GM19468 (cell line): ENCODE results near the gene IPO7.
"Not testable (repeated sequence)": the region's sequence is repeated elsewhere in the genome, so short reads cannot be mapped to it uniquely, and the experiment has no call there.

Experiments used
- ATAC-seq: cut with Tn5 transposase; IDR thresholded peaks from one replicate; pipeline ENCODE4 v1.9.1; 2021; ENCODE audit warnings: mild to moderate bottlenecking, moderate library complexity, moderate number of reproducible peaks; ENCODE audit not compliant: unreplicated experiment; ENCODE audit errors: extremely low read depth

Gene IPO7

DNA sequence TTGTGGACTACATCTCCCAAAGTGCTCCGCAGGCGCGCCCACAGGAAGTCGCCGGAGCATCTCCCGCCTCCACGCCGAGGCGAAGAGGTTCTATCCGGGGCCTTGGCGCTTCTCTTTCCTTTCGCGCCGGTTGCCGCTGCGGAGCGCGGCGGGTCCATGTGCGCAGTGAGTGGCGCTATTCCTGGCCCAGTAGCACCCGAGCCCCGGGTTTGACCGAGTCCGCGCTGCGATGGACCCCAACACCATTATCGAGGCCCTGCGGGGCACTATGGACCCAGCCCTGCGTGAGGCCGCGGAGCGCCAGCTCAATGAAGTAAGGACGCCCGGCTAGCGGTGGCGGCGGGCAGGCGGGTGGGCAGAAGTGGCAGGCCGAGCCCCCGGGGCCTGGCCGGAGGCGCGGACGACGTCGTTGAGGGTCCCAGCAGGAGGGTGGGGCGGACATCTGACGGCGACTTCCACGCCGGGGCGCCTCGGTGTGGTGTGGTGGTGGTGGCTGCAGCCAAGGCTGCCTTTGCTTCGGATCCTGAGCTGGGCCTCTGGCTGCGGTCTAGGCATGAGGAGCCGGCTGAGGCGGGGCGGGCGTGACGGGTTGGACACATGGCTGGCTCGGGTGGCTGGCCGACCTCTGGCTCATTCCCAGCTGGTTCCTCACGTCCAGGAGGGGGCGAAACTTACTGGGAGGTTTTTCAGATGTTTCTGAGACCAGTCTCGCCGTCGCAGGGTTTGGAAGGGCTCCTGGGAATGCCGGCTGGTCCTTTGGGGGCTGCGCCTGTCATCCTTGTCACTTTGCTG lies at the start of gene IPO7:
IPO7 (plus strand) TSS at position 118 of the 792 bp plus-strand sequence; CDS start at position 230, 112 bp downstream.
- peak; percentile 90 for ATAC-seq

DNA sequence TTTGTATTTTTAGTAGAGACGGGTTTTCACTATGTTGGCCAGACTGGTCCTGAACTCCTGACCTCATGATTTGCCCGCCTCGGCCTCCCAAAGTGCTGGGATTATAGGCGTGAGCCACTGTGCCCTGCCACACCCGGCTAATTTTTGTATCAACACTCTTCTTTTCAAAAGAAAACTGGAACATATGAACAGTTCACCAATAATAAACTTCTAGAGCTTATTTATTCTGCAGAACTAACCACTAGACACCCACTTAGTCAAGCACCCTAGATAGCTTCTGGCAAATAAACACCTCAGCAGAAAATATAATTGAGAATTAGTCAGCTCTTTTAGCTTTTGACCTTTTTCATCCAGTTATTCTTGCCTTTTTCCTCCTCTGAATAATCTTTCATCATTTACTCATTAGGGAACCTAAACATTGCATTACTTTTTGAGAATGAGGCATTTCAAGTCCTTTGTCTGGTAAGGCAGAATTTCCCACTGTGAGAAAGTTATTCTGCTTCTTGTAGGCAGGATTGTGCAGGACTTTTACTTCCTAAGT lies 42.7 kb upstream of the IPO7 start:
- no peak for ATAC-seq

DNA sequence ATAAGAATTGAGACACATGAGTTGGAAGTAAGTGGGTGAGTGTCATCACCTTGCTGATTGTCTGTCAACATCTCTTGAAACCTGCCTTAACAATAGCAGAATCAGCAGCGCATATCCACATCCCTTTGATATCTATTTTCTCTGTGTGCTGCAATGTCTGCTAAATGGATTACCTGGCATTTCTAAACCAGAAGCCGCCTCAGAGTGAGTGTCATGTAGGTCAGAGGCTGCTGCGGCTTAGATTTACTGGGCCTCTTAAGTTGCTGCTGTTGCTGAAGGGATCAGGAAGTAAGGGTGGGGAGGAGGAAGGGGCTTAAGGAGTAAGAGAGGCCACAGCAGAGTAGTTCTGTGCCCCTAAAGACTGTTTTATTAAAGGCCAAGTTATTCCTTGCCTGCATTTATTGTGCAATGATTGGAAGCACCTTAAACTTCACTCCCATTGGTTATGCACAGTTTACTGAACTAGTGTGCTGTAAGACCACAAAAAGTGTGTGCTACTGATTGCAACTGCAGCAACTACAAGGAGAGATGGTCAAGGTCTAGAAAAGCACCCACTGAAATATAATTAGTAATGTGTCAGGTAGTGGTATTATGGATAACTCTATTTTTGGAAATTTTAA lies 40.3 kb upstream of the IPO7 start:
- no peak for ATAC-seq

DNA sequence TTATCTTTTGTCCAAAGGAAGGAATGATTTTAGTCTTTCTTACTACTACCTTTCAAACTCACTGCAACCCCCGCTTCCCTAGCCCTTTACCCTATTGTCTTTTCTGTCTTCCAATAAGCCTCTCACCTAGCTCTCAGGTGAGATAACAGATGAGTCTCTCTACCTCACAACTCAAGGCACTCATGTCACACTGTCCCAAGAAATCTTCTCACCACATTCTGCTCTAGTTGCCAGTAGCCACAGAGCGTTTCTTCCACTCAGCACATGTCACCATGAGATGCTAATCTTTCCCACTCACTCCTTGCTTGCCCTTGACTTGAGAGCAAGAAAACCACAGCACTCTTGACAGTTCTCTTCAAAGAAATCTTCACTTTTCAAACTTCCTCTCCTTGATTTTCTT lies 37.4 kb upstream of the IPO7 start:
- ATAC-seq: no peak

DNA sequence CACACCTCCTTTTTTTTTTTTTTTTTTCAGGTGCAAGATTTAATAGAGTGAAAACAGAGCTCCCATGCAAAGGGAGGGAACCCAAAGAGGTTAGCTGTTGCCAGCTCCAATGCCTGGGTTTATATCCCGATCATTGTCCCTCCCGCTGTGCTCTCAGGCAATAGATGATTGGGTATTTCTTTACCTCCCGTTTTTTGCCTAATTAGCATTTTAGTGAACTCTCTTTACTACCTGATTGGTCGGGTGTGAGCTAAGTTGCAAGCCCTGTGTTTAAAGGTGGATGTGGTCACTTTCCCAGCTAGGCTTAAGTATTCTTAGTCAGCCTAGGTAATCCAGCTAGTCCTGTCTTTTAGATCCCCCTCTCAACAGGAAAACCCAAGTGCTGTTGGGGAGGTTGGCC lies 36.7 kb upstream of the IPO7 start:
- not testable (repeated sequence) for ATAC-seq

DNA sequence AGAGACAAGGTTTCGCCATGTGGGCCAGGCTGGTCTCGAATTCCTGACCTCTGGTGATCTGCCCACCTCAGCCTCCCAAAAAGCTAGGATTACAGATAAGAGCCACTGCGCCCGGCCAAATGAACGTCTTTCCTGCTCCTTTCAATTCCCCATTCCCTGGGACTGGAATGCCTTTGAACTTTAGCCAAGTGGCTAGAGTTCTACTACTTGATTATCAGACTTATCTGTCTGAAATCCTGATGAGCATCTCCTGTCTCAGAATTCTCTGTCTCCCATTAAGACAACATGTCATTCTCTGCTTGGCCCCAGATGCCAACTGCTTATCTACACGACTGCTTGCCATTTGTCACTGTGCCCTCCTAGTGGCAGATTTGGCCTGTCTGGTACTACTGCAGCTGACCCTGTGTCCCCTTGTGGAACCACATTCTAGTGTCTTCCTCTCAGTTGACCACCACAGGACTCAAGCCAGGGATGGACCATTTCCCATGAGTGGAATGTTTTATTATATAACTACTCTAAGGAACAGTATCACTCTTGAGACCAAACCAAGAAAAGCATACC lies 33.1 kb upstream of the IPO7 start:
- ATAC-seq: no peak

DNA sequence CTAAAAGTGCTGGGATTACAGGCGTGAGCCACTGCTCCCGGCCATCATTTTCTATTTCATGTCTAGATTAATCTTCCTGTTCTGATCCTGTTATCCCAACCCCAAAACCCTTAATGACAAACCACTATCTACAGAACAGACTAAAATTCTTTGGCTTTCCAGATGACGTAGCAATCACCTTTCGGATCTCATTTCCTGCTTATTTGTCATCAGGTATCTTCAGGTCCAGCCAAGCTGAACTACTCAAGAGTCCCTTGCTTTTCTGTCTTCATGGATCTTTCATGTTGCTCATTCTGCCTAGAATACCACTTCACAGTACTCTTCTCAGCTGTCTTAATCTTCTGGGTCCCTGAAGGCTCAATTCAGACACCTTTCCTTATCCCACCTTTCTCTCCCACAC lies 27.4 kb upstream of the IPO7 start:
- no peak for ATAC-seq

DNA sequence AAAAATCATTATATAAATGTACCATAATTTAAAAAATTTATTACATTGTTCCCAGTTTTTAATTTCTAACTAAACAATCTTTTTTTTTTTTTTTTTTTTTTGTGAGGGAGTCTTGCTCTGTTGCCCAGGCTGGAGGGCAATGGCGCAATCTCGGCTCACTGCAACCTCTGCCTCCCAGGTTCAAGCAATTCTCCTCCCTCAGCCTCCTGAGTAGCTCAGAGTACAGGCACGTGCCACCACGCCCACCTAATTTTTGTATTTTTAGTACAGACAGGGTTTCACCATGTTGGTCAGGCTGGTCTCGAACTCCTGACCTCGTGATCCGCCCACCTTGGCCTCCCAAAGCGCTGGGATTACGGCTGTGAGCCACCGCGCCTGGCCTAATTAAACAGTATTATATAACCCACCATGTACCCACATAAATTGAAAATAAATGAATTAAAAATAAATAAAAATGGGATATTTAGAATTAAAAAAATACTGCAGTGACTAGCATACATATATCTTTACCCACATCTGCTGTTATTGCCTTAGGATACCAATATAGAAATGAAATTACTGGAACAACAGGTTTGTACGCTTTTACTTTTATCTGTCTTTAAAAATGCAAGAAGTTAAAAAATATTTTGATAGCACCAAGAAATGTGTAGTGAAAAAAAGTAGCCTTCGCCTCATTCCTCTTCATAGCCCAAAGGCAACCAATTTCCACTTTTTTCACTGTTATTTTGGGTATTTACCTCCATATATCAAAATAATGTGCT lies 23.4 kb upstream of the IPO7 start:
- not testable (repeated sequence) for ATAC-seq

DNA sequence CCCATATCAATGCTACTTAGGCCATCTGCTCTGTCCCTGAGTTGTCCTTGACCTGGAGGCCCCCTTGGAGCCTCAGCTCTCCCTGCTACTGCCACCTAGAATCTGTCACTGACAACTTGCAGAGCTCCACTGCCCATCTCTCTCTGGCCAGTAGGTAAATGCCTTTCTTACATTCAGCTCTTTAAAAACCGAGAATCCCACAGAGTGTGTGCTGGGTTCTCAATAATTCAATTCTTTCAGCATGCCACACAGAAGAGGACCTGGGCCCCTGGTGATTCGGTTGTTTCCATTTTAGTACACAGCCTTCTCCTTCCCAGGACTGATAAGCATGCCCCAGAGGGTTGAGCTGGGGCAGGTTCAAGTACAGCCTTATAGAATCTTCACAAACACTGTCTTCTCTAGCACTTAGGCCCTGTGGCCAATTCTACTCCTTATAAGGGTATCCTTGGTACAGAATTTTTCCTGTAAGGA lies 22.0 kb upstream of the IPO7 start:
- no peak for ATAC-seq

DNA sequence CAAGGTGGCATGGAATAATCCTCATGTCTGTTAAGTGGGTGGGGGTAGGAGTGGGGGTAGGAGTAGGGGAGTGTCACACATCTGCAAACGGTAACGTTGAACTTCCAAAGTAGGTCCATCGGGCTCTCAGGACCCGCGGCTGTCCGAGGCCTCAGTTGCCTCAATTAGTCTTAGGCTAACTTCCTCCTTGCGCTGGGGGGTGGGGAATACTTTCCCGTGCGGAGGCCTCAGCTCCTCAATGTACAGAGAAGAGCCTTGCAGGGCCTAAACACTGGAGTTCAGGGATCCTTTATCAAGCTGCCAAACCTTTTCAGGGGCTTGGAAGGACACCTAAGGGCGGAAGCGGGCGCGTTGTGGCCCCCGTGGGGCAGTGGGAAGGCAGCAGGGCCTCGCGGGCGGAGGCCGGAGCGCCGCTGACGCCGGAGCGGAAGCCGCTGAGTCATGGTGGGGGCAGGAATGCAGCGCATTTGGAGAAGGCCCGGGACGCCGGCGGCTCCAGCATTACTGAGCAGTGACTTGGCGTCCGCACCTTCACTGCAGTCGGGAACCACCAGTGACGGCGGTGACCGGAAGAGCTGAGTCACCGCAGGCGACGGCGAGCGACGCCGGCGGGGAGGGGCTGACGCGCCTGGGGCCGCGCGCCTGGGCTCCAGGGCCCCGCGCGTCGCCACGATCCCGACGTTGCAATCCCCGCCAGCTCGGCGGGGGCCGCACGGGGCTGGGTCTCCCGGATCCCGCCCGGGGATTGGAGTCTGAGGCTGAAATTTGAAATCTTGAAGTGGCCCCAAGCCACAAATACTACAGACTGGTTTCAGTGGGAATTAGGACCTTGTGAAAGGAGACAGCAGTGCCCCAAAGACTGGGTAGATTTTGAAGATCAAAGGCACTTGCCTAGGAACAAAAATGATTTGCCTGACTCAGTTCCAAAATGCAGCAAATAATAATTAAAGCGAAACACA lies 20.2 kb upstream of the IPO7 start:
- peak; percentile 83 for ATAC-seq

DNA sequence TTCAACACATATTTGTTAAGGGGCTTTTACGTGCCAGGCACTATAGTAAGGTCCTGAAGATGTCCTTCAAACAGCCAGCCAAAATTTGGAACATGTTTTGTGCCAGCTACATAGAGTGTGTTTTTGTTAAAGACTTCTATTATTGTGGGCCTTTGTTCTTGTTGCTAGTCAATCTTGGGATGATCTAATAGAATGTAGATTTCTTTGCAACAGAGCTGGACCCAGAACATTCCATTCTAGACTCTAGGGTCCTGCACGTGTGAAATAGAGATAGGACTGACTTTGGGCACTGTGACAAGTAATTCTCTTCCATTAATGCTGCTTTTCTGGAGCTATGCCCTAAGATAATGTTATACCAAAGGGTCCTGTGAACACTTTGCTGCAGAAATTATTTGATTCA lies 16.9 kb upstream of the IPO7 start:
- ATAC-seq: no peak

DNA sequence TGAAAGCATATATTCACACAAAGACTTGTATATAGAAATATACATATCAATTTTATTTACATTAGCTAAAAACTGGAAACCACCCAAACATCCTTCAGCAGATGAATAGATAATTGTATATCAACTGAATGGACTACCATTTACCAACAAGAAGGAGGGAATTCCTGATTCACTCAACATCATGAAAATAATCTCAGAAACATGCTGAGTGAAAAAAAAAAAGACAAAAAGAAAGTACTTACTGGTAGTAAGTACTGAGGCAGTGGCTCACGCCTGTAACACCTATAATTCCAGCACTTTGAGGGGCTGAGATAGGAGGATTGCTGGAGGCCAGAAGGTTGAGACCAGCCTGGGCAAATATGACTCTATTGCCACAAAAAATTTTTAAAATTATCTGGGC lies 7.4 kb upstream of the IPO7 start:
- ATAC-seq: no peak

DNA sequence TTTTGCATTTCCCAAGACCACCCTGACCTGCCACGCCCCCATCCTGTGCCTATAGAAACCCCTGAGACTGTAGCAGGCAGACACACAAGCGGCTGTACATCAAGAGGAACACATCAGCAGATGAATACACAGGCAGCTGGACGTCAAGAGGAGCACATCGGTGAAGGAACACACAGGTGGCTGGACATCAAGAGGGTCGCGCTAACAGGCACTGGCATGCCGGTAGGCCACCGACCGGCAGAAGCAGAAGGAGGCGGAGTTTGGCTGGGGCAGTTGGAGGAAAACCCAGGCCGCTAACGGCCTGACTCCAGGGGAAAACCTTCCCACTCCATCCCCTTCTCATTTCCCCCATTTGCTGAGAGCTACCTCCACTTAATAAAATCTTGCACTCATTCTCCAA lies 5.4 kb upstream of the IPO7 start:
- no peak for ATAC-seq

DNA sequence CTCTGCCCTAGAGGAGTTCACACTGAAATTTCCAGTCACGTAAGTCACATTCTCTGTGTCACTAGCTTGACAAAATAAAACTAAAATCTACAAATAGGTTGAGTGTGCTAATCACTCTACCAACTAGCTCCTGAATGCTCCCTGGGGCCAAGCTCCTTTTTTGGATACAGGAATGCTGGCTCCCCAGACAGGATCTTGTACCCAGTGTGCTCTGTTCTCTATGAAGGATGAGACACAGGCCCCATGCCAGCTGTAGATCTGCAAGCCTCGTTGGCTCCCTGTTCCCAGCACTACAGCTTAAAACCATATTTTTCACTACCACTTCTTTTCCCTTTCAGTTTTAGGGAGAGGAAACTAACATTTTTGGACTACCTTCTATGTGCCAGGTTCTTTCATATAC lies 3.7 kb upstream of the IPO7 start:
- ATAC-seq: no peak

DNA sequence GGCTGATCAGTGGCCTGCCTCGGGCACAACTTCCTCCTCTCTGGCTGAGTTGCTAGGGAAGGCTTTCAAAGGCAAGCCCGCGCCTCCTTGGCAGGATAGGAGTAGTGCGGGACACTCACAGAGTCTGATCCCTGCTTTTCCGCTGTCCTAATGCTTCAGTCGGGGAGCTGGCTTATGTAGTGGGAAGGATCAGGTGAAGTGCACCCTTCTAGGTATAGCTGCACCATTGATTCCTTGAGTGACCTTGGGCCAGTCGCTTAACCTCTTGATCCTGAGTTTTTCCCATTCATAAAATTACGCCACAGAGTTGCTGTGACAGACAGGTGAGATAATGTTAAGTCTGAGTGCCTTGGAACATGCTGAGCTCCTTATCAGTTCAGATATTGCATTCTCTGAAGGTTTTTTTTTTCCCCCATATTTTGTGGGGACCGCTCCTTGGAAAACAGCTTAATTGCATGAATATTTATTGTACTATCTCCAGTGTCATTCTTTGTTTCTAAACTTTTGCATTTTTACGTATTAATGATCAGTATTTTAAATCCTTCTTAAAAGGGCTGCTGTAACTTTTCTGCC lies 961 bp downstream of the IPO7 start:
- ATAC-seq: no peak

DNA sequence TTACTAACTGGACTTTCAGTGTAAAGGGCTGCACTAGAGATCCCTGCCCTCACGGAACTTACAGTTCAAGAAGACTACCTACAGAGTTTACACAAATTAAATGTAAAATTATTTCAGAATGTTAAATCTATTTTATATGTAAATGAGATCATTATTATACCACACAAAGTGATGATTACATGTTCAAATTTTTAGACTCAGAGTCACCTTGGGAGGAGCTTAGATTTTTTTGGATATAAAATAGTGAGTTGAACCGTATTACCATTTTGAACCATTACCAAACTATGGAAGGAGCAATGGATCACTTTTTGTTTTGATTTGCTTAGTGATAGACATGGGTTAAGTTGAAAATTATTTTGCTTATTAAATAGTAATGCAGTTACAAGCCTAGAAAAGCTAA lies 1.6 kb downstream of the IPO7 start:
- ATAC-seq: no peak

DNA sequence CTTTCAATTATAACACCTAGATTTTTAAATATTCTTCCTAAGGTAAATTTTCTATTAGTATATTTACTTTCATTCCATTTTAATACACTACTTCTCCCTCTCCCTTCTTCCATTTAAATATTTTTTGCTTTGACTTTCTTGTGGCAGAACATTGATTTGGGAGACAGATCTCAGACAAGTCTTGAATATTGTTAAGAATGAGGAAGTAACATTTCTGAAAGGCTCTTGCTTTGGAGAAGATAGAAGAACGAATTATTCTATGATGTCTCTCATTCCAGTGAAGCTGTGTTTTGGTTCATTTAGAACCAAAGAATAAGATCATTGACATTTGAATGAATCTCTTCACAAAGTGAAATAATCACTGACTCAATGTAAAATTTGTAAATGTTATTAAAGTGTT lies 2.4 kb downstream of the IPO7 start:
- no peak for ATAC-seq

DNA sequence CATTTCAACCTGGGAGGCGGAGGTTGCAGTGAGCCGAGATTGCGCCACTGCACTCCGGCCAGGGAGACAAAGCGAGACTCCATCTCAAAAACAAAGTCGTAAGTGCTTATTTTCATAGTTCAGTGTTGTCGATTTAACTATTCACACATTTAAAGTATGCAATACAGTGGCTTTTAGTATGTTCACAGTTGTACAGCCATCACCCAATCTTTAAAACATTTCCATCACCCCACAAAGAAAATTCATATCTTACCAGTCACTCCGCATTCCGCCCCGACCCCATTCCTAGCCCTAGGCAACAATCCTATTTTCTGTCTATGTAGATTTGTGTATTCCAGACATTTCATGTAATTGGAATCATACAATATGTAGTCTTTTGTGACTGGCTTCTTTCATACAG lies 11.9 kb downstream of the IPO7 start:
- no peak for ATAC-seq

DNA sequence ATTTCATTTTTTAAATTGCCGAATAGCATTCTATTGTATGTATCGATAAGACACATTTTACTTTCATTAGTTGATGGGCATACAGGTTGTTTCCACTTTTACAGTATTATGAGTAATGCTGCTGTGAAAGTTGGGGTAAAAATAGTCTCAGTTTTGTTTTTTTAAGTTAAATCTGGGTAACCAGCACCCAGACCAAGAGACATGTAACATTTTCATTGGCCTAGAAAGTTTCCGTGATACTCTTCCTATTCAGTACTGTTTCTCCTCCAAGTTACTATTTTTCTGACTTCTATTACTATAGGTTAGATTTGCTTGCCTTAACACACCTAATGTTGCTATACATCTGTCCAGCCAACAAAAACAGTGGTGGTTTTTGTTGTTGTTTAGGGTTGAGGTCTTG lies 12.3 kb downstream of the IPO7 start:
- no peak for ATAC-seq
